HG02642 (cell line): ENCODE data around the gene KATNBL1.

Experiments
- ATAC-seq: cut with Tn5 transposase; IDR thresholded peaks from one replicate; pipeline ENCODE4 v1.9.1; 2021; ENCODE audit warnings: mild to moderate bottlenecking; ENCODE audit not compliant: unreplicated experiment, poor library complexity

The KATNBL1 gene, protein sequence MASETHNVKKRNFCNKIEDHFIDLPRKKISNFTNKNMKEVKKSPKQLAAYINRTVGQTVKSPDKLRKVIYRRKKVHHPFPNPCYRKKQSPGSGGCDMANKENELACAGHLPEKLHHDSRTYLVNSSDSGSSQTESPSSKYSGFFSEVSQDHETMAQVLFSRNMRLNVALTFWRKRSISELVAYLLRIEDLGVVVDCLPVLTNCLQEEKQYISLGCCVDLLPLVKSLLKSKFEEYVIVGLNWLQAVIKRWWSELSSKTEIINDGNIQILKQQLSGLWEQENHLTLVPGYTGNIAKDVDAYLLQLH

GRCh38 chr15:34209421-34210282 is at the start of gene KATNBL1:
Gene KATNBL1, minus strand, starts transcription at chr15:34210096. Its CDS starts 46,420 bp downstream, at chr15:34163676.
- peak; percentile 88 for ATAC-seq

DNA sequence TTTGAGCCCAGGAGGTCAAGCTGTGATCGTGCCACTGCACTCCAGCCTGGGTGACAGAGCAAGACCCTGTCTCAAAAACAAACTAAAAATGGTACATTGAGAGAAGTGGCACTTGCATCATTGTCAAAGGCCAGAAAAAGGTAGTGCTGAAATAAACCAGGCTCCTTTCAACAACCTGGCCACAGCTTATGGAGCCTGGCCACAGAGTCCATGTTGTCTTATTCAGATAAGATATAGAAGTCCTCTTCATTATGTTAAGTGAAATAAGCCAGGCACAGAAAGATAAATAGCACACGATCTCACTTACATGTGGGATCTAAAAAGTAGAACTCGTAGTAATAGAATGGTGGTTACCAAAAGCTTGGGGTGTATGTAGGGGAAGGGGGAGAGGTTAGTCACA is 49.7 kb upstream of the KATNBL1 start:
- no peak for ATAC-seq

DNA sequence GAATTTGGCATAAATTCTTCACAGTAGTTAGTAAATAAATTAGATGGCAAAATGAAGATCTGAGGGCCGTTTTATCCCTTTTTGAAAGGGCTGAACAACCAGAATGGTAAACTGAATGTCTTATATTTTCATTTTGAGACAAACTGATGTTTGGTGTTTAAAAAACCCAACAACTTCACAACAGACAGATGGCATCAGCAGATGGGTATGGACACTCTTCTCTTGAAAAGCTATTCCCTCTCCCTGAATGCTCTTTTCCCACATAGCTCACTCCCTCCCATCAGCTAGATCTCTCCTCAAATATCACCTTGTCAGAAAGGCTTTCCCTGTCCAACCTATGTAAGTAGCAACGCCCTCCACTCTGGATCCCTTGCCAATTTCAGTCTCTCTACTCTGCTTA is 48.3 kb upstream of the KATNBL1 start:
- ATAC-seq, result no peak

- no peak for ATAC-seq
Measured at GRCh38 chr15:34252545-34252944, 42.6 kb upstream of the KATNBL1 start.

DNA sequence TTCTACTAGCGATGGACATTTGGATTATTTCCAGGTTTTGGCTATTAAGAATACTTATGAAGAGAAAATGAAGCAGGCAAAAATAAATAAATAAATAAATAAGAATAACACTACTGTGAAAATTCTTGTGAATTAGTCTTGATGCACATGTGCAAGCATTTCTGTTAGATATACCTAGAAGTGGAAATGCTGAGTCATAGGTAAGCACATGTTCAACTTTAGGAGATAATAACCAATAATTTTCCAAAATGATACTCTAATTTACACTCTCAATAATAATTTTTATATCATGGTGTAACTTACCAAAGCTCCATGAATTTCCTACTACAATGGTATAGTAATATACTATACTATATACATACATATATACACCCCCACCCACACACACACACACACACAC is 38.3 kb upstream of the KATNBL1 start:
- ATAC-seq, result no peak

GRCh38 chr15:34246276-34246976 is 36.5 kb upstream of the KATNBL1 start:
- ATAC-seq, result no peak

DNA sequence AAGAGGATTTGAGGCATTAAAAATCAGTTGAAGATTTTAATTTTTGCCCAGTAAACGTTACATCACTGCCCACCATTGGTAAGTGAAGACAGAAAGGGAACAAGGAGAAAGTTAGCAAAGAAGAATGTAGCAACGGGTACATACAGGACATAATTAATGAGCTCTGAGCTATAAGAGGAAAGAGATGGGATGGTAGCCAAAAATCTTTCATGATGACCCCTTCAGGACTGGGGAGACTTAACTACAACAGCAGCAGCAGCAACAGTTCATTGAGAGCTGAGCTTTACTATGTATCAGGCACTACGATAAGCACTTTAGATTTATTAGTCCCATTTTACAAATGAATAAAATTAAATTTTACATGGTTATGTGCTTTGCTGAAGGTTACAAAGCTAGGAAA is 33.3 kb upstream of the KATNBL1 start:
- ATAC-seq, result no peak

DNA sequence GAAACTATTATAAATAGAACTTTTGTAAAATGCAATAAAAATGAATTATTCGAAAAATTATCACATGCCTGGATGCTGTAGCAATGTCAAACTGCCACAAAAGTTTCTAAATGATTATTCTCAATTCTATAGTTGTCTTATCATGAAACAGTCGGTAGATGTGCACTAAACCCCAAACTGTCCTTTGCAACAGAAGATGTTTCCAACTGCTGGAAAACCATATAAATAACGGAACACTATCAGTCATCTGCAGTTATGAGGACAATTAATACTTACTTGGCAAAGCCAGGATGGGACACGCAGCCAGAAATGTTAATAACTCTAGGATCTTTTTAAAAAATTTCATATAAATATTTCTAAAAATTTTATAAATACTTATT is 32.4 kb upstream of the KATNBL1 start:
- no peak for ATAC-seq

GRCh38 chr15:34241376-34242330 is 31.8 kb upstream of the KATNBL1 start:
- ATAC-seq, result no peak

DNA sequence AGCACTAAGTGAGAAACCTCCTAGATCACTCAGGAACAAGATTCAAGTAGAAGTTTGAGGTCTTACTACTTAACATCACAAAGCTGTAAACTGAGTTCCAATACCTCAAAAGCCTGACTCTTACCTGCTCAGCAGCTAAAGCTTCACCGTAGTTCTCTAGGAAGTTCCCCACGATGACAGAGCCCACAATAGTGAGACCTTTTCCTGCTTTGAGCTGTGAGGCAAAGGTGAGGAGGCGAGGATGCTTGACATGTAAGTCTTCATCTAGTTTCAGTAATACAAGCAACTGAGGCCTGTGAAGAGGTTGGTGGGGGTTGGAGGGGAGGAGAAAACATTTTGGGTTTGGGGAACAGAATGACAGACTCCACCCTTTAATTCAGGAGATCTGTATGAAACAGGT is 30.6 kb upstream of the KATNBL1 start:
- no peak for ATAC-seq

GRCh38 chr15:34239151-34239808 is 29.4 kb upstream of the KATNBL1 start:
- no peak for ATAC-seq

GRCh38 chr15:34233614-34234013 is 23.7 kb upstream of the KATNBL1 start:
- ATAC-seq, result no peak

DNA sequence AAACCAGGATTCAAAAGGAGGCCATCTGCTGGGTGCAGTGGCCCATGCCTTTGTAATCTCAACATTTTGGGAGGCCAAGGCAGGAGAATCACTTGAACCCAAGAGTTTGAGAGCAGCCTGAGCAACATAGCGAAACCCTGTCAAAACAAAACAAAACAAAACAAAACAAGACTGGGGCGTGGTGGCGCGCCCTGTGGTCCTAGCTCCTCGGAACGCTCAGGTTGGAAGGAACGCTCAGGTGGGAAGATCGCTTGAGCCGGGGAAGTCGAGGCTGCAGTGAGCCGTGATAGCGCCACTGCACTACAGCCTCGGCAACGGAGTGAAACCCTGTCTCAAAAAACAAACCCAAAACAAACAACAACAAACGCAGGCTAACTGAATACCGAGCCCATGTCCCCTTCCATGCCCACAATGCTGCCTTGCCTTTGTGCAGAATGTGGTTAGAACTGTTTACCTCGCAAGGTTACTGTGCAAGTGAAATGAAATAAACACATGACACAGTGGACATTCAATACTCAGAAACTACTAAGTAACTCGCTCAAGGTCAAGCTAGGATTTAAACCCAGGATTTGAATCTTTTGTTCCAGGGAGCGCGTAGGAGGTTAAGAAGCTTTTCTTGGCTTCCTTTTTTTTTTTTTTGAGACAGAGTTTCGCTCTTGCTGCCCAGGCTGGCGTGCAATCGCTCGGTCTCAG is 14.2 kb upstream of the KATNBL1 start:
- no peak for ATAC-seq

DNA sequence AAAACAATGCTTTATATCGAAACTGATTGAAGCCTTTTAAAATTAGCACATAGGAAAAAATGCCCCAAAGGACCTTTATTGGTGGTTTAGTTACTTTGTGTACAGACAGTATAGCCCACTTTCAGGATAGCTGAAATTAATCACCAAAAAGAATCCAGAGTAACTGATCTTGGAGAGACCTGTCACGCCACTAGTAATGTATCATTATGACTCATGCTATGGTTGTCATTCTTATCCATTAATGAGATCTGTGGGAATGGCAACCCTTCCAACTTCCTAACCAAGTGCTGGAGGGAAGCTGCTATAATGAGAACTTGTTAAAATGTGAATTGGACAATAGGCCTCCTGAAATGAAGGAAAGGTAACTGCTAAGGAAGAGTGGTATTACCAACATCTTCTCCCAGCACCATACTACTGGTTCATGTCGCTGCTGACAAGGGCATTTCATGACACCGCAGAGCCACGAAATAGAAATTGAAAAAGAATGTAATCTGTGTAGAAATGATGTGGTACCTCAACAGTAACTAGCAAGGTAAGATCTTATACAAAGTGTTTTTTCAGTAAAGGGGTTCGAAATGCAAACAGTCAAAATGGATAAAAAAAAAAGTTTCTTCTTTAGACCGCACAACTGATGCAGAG is 7.8 kb upstream of the KATNBL1 start:
- no peak for ATAC-seq

DNA sequence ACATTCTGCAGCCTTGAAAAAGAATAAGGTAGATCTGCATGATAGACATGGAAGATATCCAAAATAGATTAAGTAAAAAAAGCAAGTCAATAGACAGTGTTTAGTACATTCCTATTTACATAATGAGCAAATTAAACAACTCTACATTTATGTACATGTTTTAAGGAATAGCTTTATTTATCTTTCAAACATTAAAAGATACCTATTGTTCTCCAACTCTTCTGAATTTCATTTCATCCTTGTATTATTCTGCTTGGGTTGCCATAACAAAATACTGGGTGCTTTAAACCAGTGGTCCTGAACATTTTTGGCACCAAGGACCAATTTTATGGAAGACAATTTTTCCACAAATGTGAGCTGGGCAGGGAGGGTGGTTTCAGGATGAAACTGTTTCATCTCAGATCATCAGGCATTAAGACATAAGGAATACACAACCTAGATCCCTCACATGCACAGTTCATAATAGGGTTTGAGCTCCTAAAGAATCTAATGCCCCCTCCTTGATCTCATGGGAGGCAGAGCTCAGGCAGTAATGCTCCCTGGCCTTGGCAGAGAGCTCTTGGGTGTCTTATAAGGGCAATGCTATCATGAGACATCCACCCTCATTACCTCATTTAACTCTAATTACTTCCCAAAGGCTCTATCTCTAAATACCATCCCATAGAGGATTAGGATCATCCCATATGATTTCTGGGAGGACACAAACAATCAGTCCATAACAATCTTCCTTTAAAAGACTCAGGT is 6.8 kb upstream of the KATNBL1 start:
- ATAC-seq, result no peak

GRCh38 chr15:34214135-34214534 is 4.2 kb upstream of the KATNBL1 start:
- no peak for ATAC-seq

GRCh38 chr15:34213690-34214089 is 3.8 kb upstream of the KATNBL1 start:
- ATAC-seq, result no peak

DNA sequence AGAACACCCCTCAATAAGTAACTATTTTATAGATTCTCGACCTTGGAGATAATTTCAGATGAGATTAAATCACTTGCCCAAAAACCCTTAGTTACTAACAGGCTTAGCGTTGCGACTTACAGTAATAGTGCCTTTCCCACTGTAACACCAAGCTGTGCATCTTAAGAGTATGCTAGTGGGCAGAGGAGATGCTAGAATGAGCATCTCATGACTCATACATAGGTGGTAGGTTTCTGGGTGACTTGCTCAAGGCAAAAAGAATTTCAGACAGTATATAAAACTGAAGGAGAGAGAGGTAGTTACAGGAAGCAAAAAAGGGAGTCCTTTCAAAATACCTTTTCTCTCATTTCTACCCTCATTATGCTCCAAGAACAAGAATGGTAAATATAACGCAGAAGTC is 3.9 kb downstream of the KATNBL1 start:
- no peak for ATAC-seq
